NAMALWA (cell line): ENCODE data around the gene PRR13.
A peak's percentile ranks its signal among the peaks of the same experiment; 100 is the strongest.

Experiments
- DNase-seq: peaks from one replicate; pipeline ENCODE4 v3.0.0-alpha.2; 2015; ENCODE audit warnings: low spot score

The PRR13 gene

GRCh38 chr12:53493610-53494391 is 52.3 kb downstream of the PRR13 start:
- DNase-seq, result peak; percentile 48
